Effector memory CD4-positive, alpha-beta T cell (primary cell): ENCODE results near the gene NQO1.

ENCODE experiments used
- DNase-seq, 3 donors: peaks; one replicate each; pipeline ENCODE4 v3.0.0-alpha.2; 2020
- H3K27ac ChIP-seq: 2 replicates; pipeline ENCODE4 v1.7.0; 2013; ENCODE audit warnings: mild to moderate bottlenecking, low read length, moderate library complexity; ENCODE audit not compliant: insufficient read depth, poor library complexity, severe bottlenecking
- H3K27me3 ChIP-seq: replicated peaks from 2 replicates; pipeline ENCODE4 v1.7.0; 2013; ENCODE audit warnings: mild to moderate bottlenecking, low read length; ENCODE audit not compliant: insufficient read depth, control insufficient read depth, poor library complexity, severe bottlenecking
- H3K36me3 ChIP-seq: 2 replicates; pipeline ENCODE4 v1.7.0; 2013; ENCODE audit warnings: mild to moderate bottlenecking, low read length, moderate library complexity; ENCODE audit not compliant: control insufficient read depth, insufficient read depth
- H3K4me1 ChIP-seq: 2 replicates; pipeline ENCODE4 v1.7.0; 2013; ENCODE audit warnings: low read length, mild to moderate bottlenecking; ENCODE audit not compliant: control insufficient read depth, insufficient read depth, poor library complexity, severe bottlenecking
- H3K4me3 ChIP-seq: 2 replicates; pipeline ENCODE4 v1.7.0; 2013; ENCODE audit warnings: low read length, low read depth, mild to moderate bottlenecking; ENCODE audit not compliant: insufficient read depth, poor library complexity, severe bottlenecking
- H3K9me3 ChIP-seq: 2 replicates; pipeline ENCODE4 v1.7.0; 2013; ENCODE audit warnings: mild to moderate bottlenecking, low read length, moderate library complexity; ENCODE audit not compliant: control insufficient read depth

NQO1 gene

GRCh38 chr16:69691980-69692911 lies 34.1 kb downstream of the NQO1 start:
- no peak for DNase-seq
- H3K36me3 ChIP-seq, result peaks cover 51% of the 10 kb centered on the region
- H3K27ac ChIP-seq, result no peak overlapping the region
- H3K4me3 ChIP-seq, result no peak overlapping the region
- H3K4me1 ChIP-seq, result no peaks in the 10 kb centered on the region
- H3K27me3 ChIP-seq, result no peaks in the 10 kb centered on the region
- H3K9me3 ChIP-seq, result no peaks in the 10 kb centered on the region

- no peak overlapping the region for H3K27ac ChIP-seq
- DNase-seq, result no peak
- no peaks in the 10 kb centered on the region for H3K27me3 ChIP-seq
- H3K36me3 ChIP-seq, result peaks cover 23% of the 10 kb centered on the region
- H3K4me1 ChIP-seq, result no peaks in the 10 kb centered on the region
- no peak overlapping the region for H3K4me3 ChIP-seq
- H3K9me3 ChIP-seq, result no peaks in the 10 kb centered on the region
Observed at GRCh38 chr16:69688589-69688988, 37.8 kb downstream of the NQO1 start.

- no peak overlapping the region for H3K27ac ChIP-seq
- no peaks in the 10 kb centered on the region for H3K4me1 ChIP-seq
- no peaks in the 10 kb centered on the region for H3K27me3 ChIP-seq
- no peak overlapping the region for H3K4me3 ChIP-seq
- DNase-seq, result no peak
- peaks cover 3% of the 10 kb centered on the region for H3K36me3 ChIP-seq
- H3K9me3 ChIP-seq, result no peaks in the 10 kb centered on the region
Observed at GRCh38 chr16:69680358-69680757, 46.0 kb downstream of the NQO1 start.

GRCh38 chr16:69672998-69673713 lies 53.2 kb downstream of the NQO1 start:
- no peaks in the 10 kb centered on the region for H3K9me3 ChIP-seq
- H3K36me3 ChIP-seq, result peaks cover 9% of the 10 kb centered on the region
- H3K27me3 ChIP-seq, result no peaks in the 10 kb centered on the region
- H3K4me3 ChIP-seq, result no peak overlapping the region
- H3K4me1 ChIP-seq, result no peaks in the 10 kb centered on the region
- DNase-seq, result no peak
- H3K27ac ChIP-seq, result no peak overlapping the region

- Histone ChIP-seq H3K27me3 (no peaks in the 10 kb centered on the region), H3K4me3 (no peak overlapping the region), H3K4me1 (no peaks in the 10 kb centered on the region), H3K36me3 (peaks cover 9% of the 10 kb centered on the region), H3K27ac (no peak overlapping the region), H3K9me3 (no peaks in the 10 kb centered on the region)
- DNase-seq, result no peak
Observed at GRCh38 chr16:69672315-69672997, 53.9 kb downstream of the NQO1 start.

GRCh38 chr16:69669577-69669976 lies 56.8 kb downstream of the NQO1 start:
- no peaks in the 10 kb centered on the region for H3K4me1 ChIP-seq
- no peak for DNase-seq
- no peaks in the 10 kb centered on the region for H3K9me3 ChIP-seq
- no peaks in the 10 kb centered on the region for H3K27me3 ChIP-seq
- H3K4me3 ChIP-seq, result no peak overlapping the region
- no peak overlapping the region for H3K27ac ChIP-seq
- H3K36me3 ChIP-seq, result peaks cover 6% of the 10 kb centered on the region

- Histone ChIP-seq H3K4me3 (no peak overlapping the region), H3K9me3 (no peaks in the 10 kb centered on the region), H3K27me3 (no peaks in the 10 kb centered on the region), H3K27ac (no peak overlapping the region), H3K4me1 (no peaks in the 10 kb centered on the region), H3K36me3 (peaks cover 5% of the 10 kb centered on the region)
- DNase-seq, result no peak
Observed at GRCh38 chr16:69663846-69664245, 62.5 kb downstream of the NQO1 start.

- DNase-seq, result no peak
- H3K9me3 ChIP-seq, result no peaks in the 10 kb centered on the region
- no peak overlapping the region for H3K27ac ChIP-seq
Observed at GRCh38 chr16:69662901-69663300, 63.5 kb downstream of the NQO1 start.

GRCh38 chr16:69660166-69660565 lies 66.2 kb downstream of the NQO1 start:
- Histone ChIP-seq H3K27me3 (no peaks in the 10 kb centered on the region), H3K4me3 (no peak overlapping the region), H3K36me3 (peaks cover 16% of the 10 kb centered on the region), H3K9me3 (no peaks in the 10 kb centered on the region), H3K4me1 (no peaks in the 10 kb centered on the region), H3K27ac (no peak overlapping the region)
- DNase-seq, result no peak

More at GRCh38 chr16:69662901-69663300, 63.5 kb downstream of the NQO1 start:
- Histone ChIP-seq H3K27me3 (no peaks in the 10 kb centered on the region), H3K36me3 (peaks cover 5% of the 10 kb centered on the region), H3K4me1 (no peaks in the 10 kb centered on the region), H3K4me3 (no peak overlapping the region)
